Esophagus squamous epithelium (tissue), 5 donors: ENCODE data around the gene GRID2. TPM values are rescaled to one million over a fixed set of nuclear protein-coding genes. Genes with fewer than 3 reads are reported as not detected.

ENCODE experiments used
- DNase-seq: peaks from one replicate; lab custom pipeline; 2025; lab: John Stamatoyannopoulos, UW
- H3K27ac ChIP-seq, 4 donors: fragments of 200-600 bp; sonication (generic); one replicate each; pipeline ENCODE4 v1.5.1; 2016 to 2019; ENCODE audit warnings: mild to moderate bottlenecking in 1 of 4
- H3K27me3 ChIP-seq, 4 donors: fragments of 200-600 bp; sonication (generic); 1 replicate in 3 of 4; 2 replicates in 1 of 4; pipeline versions ENCODE4 v1.5.1 to v1.6.0; 2017 to 2021; ENCODE audit warnings: antibody characterized with exemption in 1 of 4
- H3K36me3 ChIP-seq, 3 donors: fragments of 200-600 bp; sonication (generic); one replicate each; pipeline ENCODE4 v1.5.1; 2016 to 2019
- H3K4me1 ChIP-seq, 3 donors: fragments of 200-600 bp; sonication (generic); one replicate each; pipeline ENCODE4 v1.5.1; 2017 to 2019
- H3K4me3 ChIP-seq, 4 donors: fragments of 200-600 bp; sonication (generic); 1 replicate in 3 of 4; 2 replicates in 1 of 4; pipeline ENCODE4 v1.5.1; 2016 to 2019; ENCODE audit warnings: mild to moderate bottlenecking in 2 of 4, moderate library complexity in 1 of 4
- H3K9me3 ChIP-seq, 3 donors: fragments of 200-600 bp; sonication (generic); one replicate each; pipeline ENCODE4 v1.5.1; 2016 to 2019
- POLR2A ChIP-seq, 4 donors: fragments of 450-650 bp; IDR thresholded peaks; one replicate each; pipeline ENCODE4 v1.6.1; 2017; ENCODE audit warnings: antibody characterized with exemption in 4 of 4, mild to moderate bottlenecking in 4 of 4, moderate library complexity in 3 of 4
- WGBS, 2 donors: methylation state at CpG; one replicate each; pipeline ENCODE4 v1.1.5; 2018; 5-methylcytosine and 5-hydroxymethylcytosine counted together
- intact Hi-C: fragments of 100-400 bp; cut with DNase I; formaldehyde crosslinking; loops from one replicate; pipeline ENCODE4 v1.15.0; 2022
- total RNA-seq, 4 donors: library from RNA; depleted of rRNA; stranded (reverse); fragments of >200 nt; gene quantifications; one replicate each; pipeline ENCODE4 v1.1.0, GENCODE V29; 2016
- TF ChIP-seq, protein P1 (sequence below), 6 experiments: fragments of 450-650 bp in 4 of 6; fragments of 200-600 bp in 2 of 6; sonication (generic) in 2 of 6; IDR thresholded peaks; one replicate each; pipeline ENCODE4 v1.5.1; 2016 to 2019; ENCODE audit warnings: antibody characterized with exemption in 6 of 6, mild to moderate bottlenecking in 4 of 6, moderate library complexity in 4 of 6
- donor health status: DM: yes; HTN: yes; CAD: no.

The GRID2 gene
- total RNA-seq, 4 donors from 2014 or later: not detected

DNA sequence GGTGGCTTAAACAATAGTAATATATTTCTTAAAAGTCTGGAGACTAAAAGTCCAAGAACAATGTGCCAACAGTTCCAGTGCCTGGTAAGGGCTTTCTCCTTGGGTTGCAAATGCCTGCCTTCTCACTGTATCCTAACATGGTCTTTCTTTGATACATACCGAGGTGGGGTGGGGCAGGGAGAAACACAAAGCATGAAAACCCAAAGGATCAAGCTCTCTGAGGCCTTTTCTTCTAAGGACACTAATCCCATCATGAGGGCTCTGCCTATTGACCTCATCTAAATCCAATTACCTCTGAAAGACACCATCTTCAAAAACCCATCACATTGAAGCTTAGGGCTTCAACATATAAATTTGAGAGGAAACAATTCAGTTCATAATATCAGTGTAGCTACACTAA, 311.3 kb downstream of the GRID2 start:
- no peak overlapping the region for H3K27ac ChIP-seq
- no peaks in the 10 kb centered on the region for H3K9me3 ChIP-seq
- TF ChIP-seq, protein P1, sequence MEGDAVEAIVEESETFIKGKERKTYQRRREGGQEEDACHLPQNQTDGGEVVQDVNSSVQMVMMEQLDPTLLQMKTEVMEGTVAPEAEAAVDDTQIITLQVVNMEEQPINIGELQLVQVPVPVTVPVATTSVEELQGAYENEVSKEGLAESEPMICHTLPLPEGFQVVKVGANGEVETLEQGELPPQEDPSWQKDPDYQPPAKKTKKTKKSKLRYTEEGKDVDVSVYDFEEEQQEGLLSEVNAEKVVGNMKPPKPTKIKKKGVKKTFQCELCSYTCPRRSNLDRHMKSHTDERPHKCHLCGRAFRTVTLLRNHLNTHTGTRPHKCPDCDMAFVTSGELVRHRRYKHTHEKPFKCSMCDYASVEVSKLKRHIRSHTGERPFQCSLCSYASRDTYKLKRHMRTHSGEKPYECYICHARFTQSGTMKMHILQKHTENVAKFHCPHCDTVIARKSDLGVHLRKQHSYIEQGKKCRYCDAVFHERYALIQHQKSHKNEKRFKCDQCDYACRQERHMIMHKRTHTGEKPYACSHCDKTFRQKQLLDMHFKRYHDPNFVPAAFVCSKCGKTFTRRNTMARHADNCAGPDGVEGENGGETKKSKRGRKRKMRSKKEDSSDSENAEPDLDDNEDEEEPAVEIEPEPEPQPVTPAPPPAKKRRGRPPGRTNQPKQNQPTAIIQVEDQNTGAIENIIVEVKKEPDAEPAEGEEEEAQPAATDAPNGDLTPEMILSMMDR (IDR thresholded peaks at IDR 0.05): no peak
- no peak for TF ChIP-seq POLR2A (IDR thresholded peaks at IDR 0.05)
- H3K4me1 ChIP-seq: no peaks in the 10 kb centered on the region
- H3K36me3 ChIP-seq: no peaks in the 10 kb centered on the region
- no peaks in the 10 kb centered on the region for H3K27me3 ChIP-seq
- no peak overlapping the region for H3K4me3 ChIP-seq
- intact Hi-C loops: no loop called here
- DNase-seq: no peak
- WGBS, 2 donors: 44 to 67% methylated on average over 1 of the region's 1 CpG

DNA sequence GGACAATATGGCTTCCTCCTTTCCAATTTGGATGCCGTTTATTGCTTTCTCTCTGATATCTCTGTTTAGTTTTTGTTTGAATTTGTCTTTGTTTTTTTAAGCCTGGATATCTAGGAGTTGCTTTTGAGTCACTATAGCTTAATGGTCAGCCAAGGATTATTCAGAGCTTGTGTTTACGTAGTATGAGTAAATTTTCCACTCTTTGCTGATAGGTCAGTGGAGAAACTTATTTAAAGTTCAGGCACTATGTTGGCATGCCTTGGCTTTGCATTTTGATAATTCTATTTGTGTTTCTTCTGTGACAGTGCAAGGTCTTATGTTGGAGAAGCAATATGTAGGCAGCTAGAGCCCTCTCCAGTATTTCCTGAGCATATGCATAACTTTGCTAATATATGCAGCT, 315.2 kb downstream of the GRID2 start:
- Histone ChIP-seq H3K4me3 (no peak overlapping the region), H3K27me3 (no peaks in the 10 kb centered on the region), H3K27ac (no peak overlapping the region), H3K36me3 (no peaks in the 10 kb centered on the region), H3K9me3 (no peaks in the 10 kb centered on the region), H3K4me1 (no peaks in the 10 kb centered on the region)
- intact Hi-C loops: no loop called here
- TF ChIP-seq, protein P1 (IDR thresholded peaks at IDR 0.05): no peak
- TF ChIP-seq POLR2A (IDR thresholded peaks at IDR 0.05): no peak
- WGBS, 2 donors: 61 to 70% methylated on average over 2 of the region's 2 CpGs
- DNase-seq: no peak

DNA sequence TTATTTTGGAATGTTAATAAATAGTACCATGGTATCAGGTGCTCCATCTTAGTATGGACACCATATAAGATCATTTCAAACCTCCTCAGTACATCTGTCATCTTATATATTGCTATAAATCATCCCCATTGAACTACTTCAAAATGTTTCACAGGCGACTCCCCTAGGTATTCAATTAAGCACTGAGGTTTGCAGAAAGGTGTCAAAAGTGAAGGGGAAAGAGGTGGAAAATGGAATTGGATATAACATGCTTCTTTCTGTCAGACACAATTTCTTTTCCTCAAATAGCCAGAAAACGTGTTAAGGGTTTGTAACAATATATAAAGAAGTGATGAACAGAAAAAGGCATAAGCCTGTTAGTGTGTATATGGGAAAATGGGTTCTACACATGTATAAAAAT, 325.5 kb downstream of the GRID2 start:
- Histone ChIP-seq H3K4me1 (no peaks in the 10 kb centered on the region), H3K4me3 (no peak overlapping the region), H3K27me3 (no peaks in the 10 kb centered on the region), H3K9me3 (no peaks in the 10 kb centered on the region), H3K27ac (no peak overlapping the region), H3K36me3 (no peaks in the 10 kb centered on the region)
- TF ChIP-seq POLR2A (IDR thresholded peaks at IDR 0.05): no peak
- TF ChIP-seq, protein P1 (IDR thresholded peaks at IDR 0.05): no peak
- DNase-seq: no peak
- 73 to 75% methylated on average over 2 of the region's 2 CpGs for WGBS, 2 donors
- intact Hi-C loops: no loop called here

DNA sequence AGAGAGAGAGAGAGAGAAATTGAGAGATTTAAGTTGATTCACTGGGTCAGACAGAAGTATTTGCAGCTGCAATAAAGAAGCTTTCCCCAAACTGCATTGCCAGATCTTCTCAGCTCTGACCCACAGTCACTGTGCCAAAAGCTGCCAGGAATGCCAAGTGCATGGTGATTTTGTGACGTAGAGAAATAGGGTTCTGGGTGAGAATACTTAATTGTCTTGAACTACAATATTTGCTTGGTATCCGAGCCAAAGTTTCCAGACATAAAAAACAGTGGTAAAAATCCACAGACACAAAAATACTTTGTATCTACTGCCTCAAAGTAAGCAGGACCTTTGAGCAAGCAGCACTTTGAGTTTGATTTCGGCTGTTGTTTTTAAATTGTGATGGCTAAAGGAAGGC, 331.1 kb downstream of the GRID2 start:
- H3K9me3 ChIP-seq: no peaks in the 10 kb centered on the region
- no peaks in the 10 kb centered on the region for H3K36me3 ChIP-seq
- H3K27me3 ChIP-seq: no peaks in the 10 kb centered on the region
- no peaks in the 10 kb centered on the region for H3K4me1 ChIP-seq
- H3K27ac ChIP-seq: no peak overlapping the region
- TF ChIP-seq, protein P1 (IDR thresholded peaks at IDR 0.05): no peak
- no peak for TF ChIP-seq POLR2A (IDR thresholded peaks at IDR 0.05)
- DNase-seq: no peak
- intact Hi-C loops: no loop called here
- no peak overlapping the region for H3K4me3 ChIP-seq
- 65 to 74% methylated on average over 3 of the region's 3 CpGs for WGBS, 2 donors

DNA sequence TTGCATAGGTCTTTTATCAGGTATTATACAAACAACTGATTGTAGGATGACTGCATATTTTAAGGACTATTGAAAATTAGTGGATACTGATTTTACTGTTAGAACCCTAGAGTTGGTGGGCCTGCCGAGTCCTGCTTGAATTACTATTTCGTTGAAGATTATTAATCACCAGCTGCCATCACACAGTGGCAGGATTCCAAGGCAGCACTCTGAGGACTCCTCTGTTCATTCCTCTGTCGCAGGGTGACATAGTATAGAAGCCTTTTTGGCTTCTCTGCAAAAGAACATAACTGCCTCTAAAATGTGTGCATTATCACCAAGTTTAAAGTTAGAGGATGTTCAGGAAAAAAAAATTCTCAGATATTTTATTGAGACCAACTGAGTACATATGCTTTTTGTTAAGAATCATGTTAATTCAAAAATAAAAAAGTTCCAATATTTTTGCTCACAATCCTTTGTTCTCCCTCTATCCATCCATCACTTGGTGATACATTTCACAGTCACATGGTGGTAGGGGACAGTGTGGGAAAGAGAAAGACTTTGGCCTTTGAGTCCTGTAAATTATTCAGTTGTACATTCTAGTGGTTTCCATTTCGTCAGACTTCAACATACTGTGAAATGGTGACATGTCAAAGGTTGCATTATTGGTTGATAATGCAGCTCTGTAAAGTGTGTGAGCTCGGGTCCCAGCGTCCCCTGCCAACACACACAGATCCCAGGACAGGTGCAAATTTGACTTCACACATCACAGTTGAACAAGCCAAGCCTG, 332.5 kb downstream of the GRID2 start:
- Histone ChIP-seq H3K9me3 (no peaks in the 10 kb centered on the region), H3K36me3 (no peaks in the 10 kb centered on the region), H3K27me3 (no peaks in the 10 kb centered on the region), H3K4me1 (no peaks in the 10 kb centered on the region), H3K27ac (no peak overlapping the region), H3K4me3 (no peak overlapping the region)
- DNase-seq: no peak
- intact Hi-C loops: no loop called here
- WGBS, 2 donors: 37 to 45% methylated on average over 5 to 6 of the region's 6 CpGs
- TF ChIP-seq POLR2A (IDR thresholded peaks at IDR 0.05): no peak
